PC-3 (cell line): ENCODE data around the gene NKD1. TPM values are rescaled to one million over a fixed set of nuclear protein-coding genes. Genes with fewer than 3 reads are reported as not detected.

Source experiments
- ATAC-seq: fragments of 200-7000 bp; cut with Tn5 transposase; 2 replicates; pipeline ENCODE4 v1.9.1; 2020; ENCODE audit warnings: mild to moderate bottlenecking, moderate library complexity
- BruUV-seq: library from RNA; stranded (reverse); fragments of 400-500 nt; replicated peaks from 2 replicates; lab custom pipeline; 2021; lab: Mats Ljungman, UMichigan
- CTCF ChIA-PET: fragments of 300-600 bp; sonication (Branson Sonifier 250); formaldehyde crosslinking; loops from one replicate; lab custom pipeline; 2022; ENCODE audit warnings: antibody characterized with exemption; lab: Charles Lee
- POLR2A ChIA-PET: fragments of 300-600 bp; sonication (Branson Sonifier 250); formaldehyde crosslinking; loops from one replicate; lab custom pipeline; 2022; ENCODE audit warnings: antibody characterized with exemption; ENCODE audit not compliant: unreplicated experiment; lab: Charles Lee
- DNase-seq: peaks from one replicate; pipeline ENCODE4 v3.0.0-alpha.2; 2015
- H2AFZ ChIP-seq: fragments of 300-600 bp; sonication (generic); 2 replicates; pipeline ENCODE4 v1.6.0; 2016; ENCODE audit warnings: antibody characterized with exemption, low read length
- H3F3A ChIP-seq: fragments of 300-600 bp; sonication (generic); one replicate; pipeline ENCODE4 v1.6.0; 2017; ENCODE audit warnings: antibody characterized with exemption, low read length, control low read depth, mild to moderate bottlenecking; ENCODE audit not compliant: unreplicated experiment
- H3K27ac ChIP-seq: fragments of 300-600 bp; sonication (generic); 2 replicates; pipeline ENCODE4 v1.5.1; 2016; ENCODE audit warnings: mild to moderate bottlenecking, low read length
- H3K27me3 ChIP-seq: fragments of 300-600 bp; sonication (generic); 2 replicates; pipeline ENCODE4 v1.6.1; 2016; ENCODE audit warnings: low read length, mixed read lengths
- H3K36me3 ChIP-seq: fragments of 300-600 bp; sonication (generic); 2 replicates; pipeline ENCODE4 v1.6.1; 2016; ENCODE audit warnings: low read depth, mixed run types, low read length, mixed read lengths
- H3K4me1 ChIP-seq: fragments of 300-600 bp; sonication (generic); 2 replicates; pipeline ENCODE4 v1.5.1; 2016; ENCODE audit warnings: low read length; ENCODE audit not compliant: insufficient read depth
- H3K4me2 ChIP-seq: fragments of 300-600 bp; sonication (generic); 2 replicates; pipeline ENCODE4 v1.6.0; 2016; ENCODE audit warnings: low read length
- H3K4me3 ChIP-seq: fragments of 300-600 bp; sonication (generic); 2 replicates; pipeline ENCODE4 v1.5.1; 2016; ENCODE audit warnings: mild to moderate bottlenecking, low read length, mixed read lengths
- H3K79me2 ChIP-seq: fragments of 300-600 bp; sonication (generic); 2 replicates; pipeline ENCODE4 v1.6.1; 2017; ENCODE audit warnings: low read length, mixed read lengths
- H3K9ac ChIP-seq: fragments of 300-600 bp; sonication (generic); 2 replicates; pipeline ENCODE4 v1.6.0; 2016; ENCODE audit warnings: mild to moderate bottlenecking, low read length
- H3K9me2 ChIP-seq: fragments of 300-600 bp; sonication (generic); replicated peaks from 2 replicates; pipeline ENCODE4 v1.6.1; 2016; ENCODE audit warnings: mixed run types, low read length, mixed read lengths
- H3K9me3 ChIP-seq: fragments of 300-600 bp; sonication (generic); 2 replicates; pipeline ENCODE4 v1.6.1; 2016; ENCODE audit warnings: low read length, mixed read lengths
- H4K20me1 ChIP-seq: fragments of 300-600 bp; sonication (generic); 2 replicates; pipeline ENCODE4 v1.6.1; 2016; ENCODE audit warnings: low read length, mixed read lengths
- CTCF ChIP-seq: fragments of 300-600 bp; sonication (generic); conservative IDR thresholded peaks from 2 replicates; pipeline ENCODE4 v1.5.1; 2017; ENCODE audit warnings: antibody characterized with exemption, low read depth, mild to moderate bottlenecking, low read length
- EZH2 ChIP-seq: fragments of 300-600 bp; sonication (generic); IDR thresholded peaks from one replicate; pipeline ENCODE4 v1.6.1; 2017; ENCODE audit warnings: antibody characterized with exemption, mild to moderate bottlenecking, low read length; ENCODE audit not compliant: unreplicated experiment
- EZH2phosphoT487 ChIP-seq: fragments of 300-600 bp; sonication (generic); IDR thresholded peaks from 2 replicates; pipeline ENCODE4 v1.6.1; 2018; ENCODE audit warnings: mild to moderate bottlenecking, antibody characterized with exemption, low read length, borderline replicate concordance
- intact Hi-C: fragments of 100-400 bp; cut with micrococcal nuclease; formaldehyde crosslinking; loops from 2 replicates; pipeline ENCODE4 v1.9.0; 2023
- total RNA-seq: library from RNA; depleted of rRNA; stranded (reverse); fragments of >200 nt; gene quantifications from 2 replicates; pipeline ENCODE4 v1.2.3, GENCODE V29; 2014

The NKD1 gene
- total RNA-seq, 1 experiment from 2014 or later: 0.07 TPM

DNA sequence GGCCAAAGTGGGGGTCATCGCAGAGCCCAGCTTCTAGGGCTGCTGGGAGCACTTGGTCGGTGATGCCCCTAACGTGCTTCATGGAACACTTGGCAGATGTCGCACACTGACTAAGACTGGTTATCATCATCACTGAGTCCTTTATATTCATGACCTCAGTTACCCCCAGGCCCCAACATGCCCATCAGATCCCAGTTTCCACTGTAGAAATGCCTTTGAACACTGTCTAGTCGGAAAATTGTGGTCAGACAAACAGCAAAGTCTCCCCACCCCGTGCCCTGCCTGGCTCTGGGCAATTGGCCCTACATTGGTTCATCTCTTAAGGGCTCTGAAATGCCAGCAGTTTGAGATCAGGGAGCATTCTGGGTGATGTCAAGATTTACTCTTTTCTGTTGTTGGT is 51.3 kb downstream of the NKD1 start:
- Histone ChIP-seq H4K20me1 (no peaks in the 10 kb centered on the region), H3K27me3 (no peaks in the 10 kb centered on the region), H3K36me3 (no peaks in the 10 kb centered on the region), H3K9ac (no peak overlapping the region), H2AFZ (no peak overlapping the region), H3K4me2 (no peak overlapping the region), H3K4me1 (peaks cover 5% of the 10 kb centered on the region; the same call in 1 of the 2 replicates), H3F3A (no peaks in the 10 kb centered on the region), H3K27ac (no peak overlapping the region), H3K4me3 (no peak overlapping the region), H3K79me2 (no peaks in the 10 kb centered on the region), H3K9me3 (no peaks in the 10 kb centered on the region), H3K9me2 (no peaks in the 10 kb centered on the region)
- BruUV-seq: no TSS peak
- ATAC-seq (no peak), DNase-seq (no peak)
- CTCF ChIA-PET: no interaction called here
- intact Hi-C loops: no loop called here
- POLR2A ChIA-PET: no interaction called here
- TF ChIP-seq CTCF (no peak), EZH2phosphoT487 (no peak), EZH2 (no peak)

DNA sequence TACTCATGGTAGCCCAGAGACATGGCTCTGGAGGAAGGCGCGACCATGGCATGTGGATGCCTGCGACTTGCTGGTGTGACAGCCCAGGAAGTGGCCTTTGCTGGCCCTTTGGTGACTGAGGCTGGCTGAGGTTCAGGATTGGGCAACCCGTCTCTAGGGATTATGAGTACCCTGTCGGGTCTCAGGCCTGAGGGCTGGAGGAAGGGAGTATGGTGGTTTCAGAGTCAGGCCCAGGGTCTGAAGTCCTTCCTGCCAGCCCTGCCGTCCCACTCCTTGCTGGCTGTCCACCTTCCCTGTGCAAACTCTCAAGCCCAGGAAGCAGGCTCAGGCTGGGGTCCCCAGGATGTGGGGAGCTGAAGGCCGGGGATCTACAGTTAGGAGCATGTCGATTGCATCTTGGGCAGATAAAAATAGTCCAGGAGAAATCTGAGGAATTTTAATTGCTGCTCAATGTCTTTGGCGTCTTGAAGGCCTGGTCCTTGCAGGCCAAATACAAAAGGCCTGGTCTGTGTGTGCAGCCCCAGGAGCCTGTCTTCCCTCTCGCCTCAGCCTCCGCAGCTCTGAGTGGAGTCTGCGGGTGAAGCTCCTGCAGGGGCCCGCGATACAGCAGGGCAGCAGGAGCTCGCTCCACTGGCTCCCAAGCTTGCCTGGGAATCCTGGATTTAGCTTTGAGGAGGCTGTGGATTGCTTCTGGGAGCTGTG is 52.5 kb downstream of the NKD1 start:
- ATAC-seq (no peak), DNase-seq (no peak)
- H3K4me3 ChIP-seq: no peak overlapping the region
- no peak overlapping the region for H3K9ac ChIP-seq
- no peaks in the 10 kb centered on the region for H3K9me2 ChIP-seq
- no peak overlapping the region for H2AFZ ChIP-seq
- CTCF ChIA-PET: no interaction called here
- H3K4me1 ChIP-seq: peaks cover 5% of the 10 kb centered on the region; the same call in 1 of the 2 replicates
- H3K27me3 ChIP-seq: no peaks in the 10 kb centered on the region
- H3K36me3 ChIP-seq: no peaks in the 10 kb centered on the region
- no peak overlapping the region for H3K4me2 ChIP-seq
- H4K20me1 ChIP-seq: no peaks in the 10 kb centered on the region
- TF ChIP-seq EZH2 (no peak), CTCF (no peak), EZH2phosphoT487 (no peak)
- intact Hi-C loops: no loop called here
- BruUV-seq: no TSS peak
- no peak overlapping the region for H3K27ac ChIP-seq
- H3F3A ChIP-seq: no peaks in the 10 kb centered on the region
- no peaks in the 10 kb centered on the region for H3K79me2 ChIP-seq
- POLR2A ChIA-PET: no interaction called here
- H3K9me3 ChIP-seq: no peaks in the 10 kb centered on the region

- H3F3A ChIP-seq: no peaks in the 10 kb centered on the region
- H3K4me2 ChIP-seq: no peak overlapping the region
- no peak for ATAC-seq
- BruUV-seq: no TSS peak
- peaks cover 5% of the 10 kb centered on the region; the same call in 1 of the 2 replicates for H3K4me1 ChIP-seq
- H3K79me2 ChIP-seq: no peaks in the 10 kb centered on the region
- no peak overlapping the region for H3K4me3 ChIP-seq
- no peaks in the 10 kb centered on the region for H4K20me1 ChIP-seq
- no peak for DNase-seq
- no peaks in the 10 kb centered on the region for H3K9me3 ChIP-seq
- no peaks in the 10 kb centered on the region for H3K27me3 ChIP-seq
- no peak overlapping the region for H3K9ac ChIP-seq
- intact Hi-C loops: no loop called here
- no peaks in the 10 kb centered on the region for H3K36me3 ChIP-seq
- no peak overlapping the region for H2AFZ ChIP-seq
- H3K27ac ChIP-seq: no peak overlapping the region
- TF ChIP-seq EZH2 (no peak), EZH2phosphoT487 (no peak), CTCF (no peak)
- no peaks in the 10 kb centered on the region for H3K9me2 ChIP-seq
- ChIA-PET POLR2A (no interaction called here), CTCF (no interaction called here)
These were observed 53.1 kb downstream of the NKD1 start for GRCh38 chr16:50601341-50601740.
